Activated naive CD4-positive, alpha-beta T cell treated with anti-CD3 and anti-CD28 coated beads for 36 hours (primary cell): Measurements from ENCODE around the gene SLC25A25. TPM values are rescaled to one million over a fixed set of nuclear protein-coding genes. Genes with fewer than 3 reads are reported as not detected.
A peak's percentile ranks its signal among the peaks of the same experiment; 100 is the strongest.

Experiments used
- CTCF ChIA-PET: fragments of 350-600 bp; sonication (Branson Sonifier 250); formaldehyde crosslinking; loops from one replicate; lab custom pipeline; 2021; ENCODE audit warnings: antibody characterized with exemption; lab: Charles Lee
- DNase-seq: peaks from one replicate; pipeline ENCODE4 v3.0.0-alpha.2; 2020
- H3K27ac Mint-ChIP-seq: one replicate; pipeline ENCODE4 v1.8.0; 2021; ENCODE audit warnings: mild to moderate bottlenecking, mixed read lengths
- H3K27me3 Mint-ChIP-seq: one replicate; pipeline ENCODE4 v1.8.0; 2021; ENCODE audit warnings: low read depth, mixed read lengths
- H3K36me3 Mint-ChIP-seq: one replicate; pipeline ENCODE4 v1.8.0; 2021; ENCODE audit warnings: low read depth, mixed read lengths
- H3K4me1 Mint-ChIP-seq: one replicate; pipeline ENCODE4 v1.8.0; 2021; ENCODE audit warnings: low read depth, mixed read lengths
- H3K4me3 Mint-ChIP-seq: one replicate; pipeline ENCODE4 v1.8.0; 2021; ENCODE audit warnings: mild to moderate bottlenecking, moderate library complexity, mixed read lengths
- H3K9me3 Mint-ChIP-seq: one replicate; pipeline ENCODE4 v1.8.0; 2021; ENCODE audit warnings: mixed read lengths
- intact Hi-C: fragments of 100-400 bp; cut with micrococcal nuclease; formaldehyde crosslinking; loops from one replicate; pipeline ENCODE4 v1.15.1; 2023
- total RNA-seq, 2 experiments: library from RNA; stranded (reverse); gene quantifications; one replicate each; pipeline ENCODE4 v1.2.3, GENCODE V29; 2021

The SLC25A25 gene
- total RNA-seq, 2 experiments from 2014 or later: 12.0 to 12.7 TPM

GRCh38 chr9:128139621-128140020 is 71.6 kb downstream of the SLC25A25 start:
- intact Hi-C loops: no loop called here
- no peaks in the 10 kb centered on the region for H3K36me3 Mint-ChIP-seq
- CTCF ChIA-PET: no interaction called here
- H3K4me3 Mint-ChIP-seq: no peak overlapping the region
- no peak for DNase-seq
- peaks cover 15% of the 10 kb centered on the region for H3K4me1 Mint-ChIP-seq
- H3K27me3 Mint-ChIP-seq: no peaks in the 10 kb centered on the region
- no peak overlapping the region for H3K27ac Mint-ChIP-seq
- no peaks in the 10 kb centered on the region for H3K9me3 Mint-ChIP-seq

GRCh38 chr9:128141604-128142003 is 73.6 kb downstream of the SLC25A25 start:
- Mint-ChIP-seq H3K4me1 (peaks cover 12% of the 10 kb centered on the region), H3K36me3 (no peaks in the 10 kb centered on the region), H3K9me3 (no peaks in the 10 kb centered on the region), H3K27me3 (no peaks in the 10 kb centered on the region), H3K27ac (no peak overlapping the region), H3K4me3 (no peak overlapping the region)
- CTCF ChIA-PET: interaction anchor here (1.7 kb wide), 1 partner anchor 9 kb away, joined by 4 read pairs; no protein-coding TSS in a partner anchor
- intact Hi-C loops: no loop called here
- DNase-seq: no peak

GRCh38 chr9:128142061-128142460 is 74.0 kb downstream of the SLC25A25 start:
- CTCF ChIA-PET: interaction anchor here (0.6 to 1.7 kb wide), 3 partner anchors 9 to 135 kb away, joined by 3 to 4 read pairs (median 3); no protein-coding TSS in a partner anchor
- Mint-ChIP-seq H3K27ac (no peak overlapping the region), H3K4me3 (no peak overlapping the region), H3K36me3 (no peaks in the 10 kb centered on the region), H3K4me1 (peaks cover 12% of the 10 kb centered on the region), H3K9me3 (no peaks in the 10 kb centered on the region), H3K27me3 (no peaks in the 10 kb centered on the region)
- peak; percentile 30 for DNase-seq
- intact Hi-C loops: no loop called here

GRCh38 chr9:128142596-128142995 is 74.6 kb downstream of the SLC25A25 start:
- DNase-seq: no peak
- Mint-ChIP-seq H3K4me3 (no peak overlapping the region), H3K27ac (peak overlapping the region; percentile 44), H3K27me3 (no peaks in the 10 kb centered on the region), H3K4me1 (peaks cover 12% of the 10 kb centered on the region), H3K9me3 (no peaks in the 10 kb centered on the region), H3K36me3 (no peaks in the 10 kb centered on the region)
- CTCF ChIA-PET: interaction anchor here (0.6 to 1.7 kb wide), 4 partner anchors 8 to 135 kb away, joined by 3 to 4 read pairs (median 4); no protein-coding TSS in a partner anchor
- intact Hi-C loops: no loop called here

- DNase-seq: no peak
- Mint-ChIP-seq H3K27me3 (no peaks in the 10 kb centered on the region), H3K36me3 (no peaks in the 10 kb centered on the region), H3K27ac (no peak overlapping the region), H3K9me3 (no peaks in the 10 kb centered on the region), H3K4me3 (no peak overlapping the region), H3K4me1 (peaks cover 12% of the 10 kb centered on the region)
- intact Hi-C loops: no loop called here
- CTCF ChIA-PET: interaction anchor here (1.1 kb wide), 1 partner anchor 31 kb away, joined by 4 read pairs; no protein-coding TSS in a partner anchor
Measured at GRCh38 chr9:128143525-128144238, 75.7 kb downstream of the SLC25A25 start.

- DNase-seq: no peak
- CTCF ChIA-PET: no interaction called here
- Mint-ChIP-seq H3K4me1 (peaks cover 12% of the 10 kb centered on the region), H3K27ac (no peak overlapping the region), H3K36me3 (no peaks in the 10 kb centered on the region), H3K4me3 (no peak overlapping the region), H3K27me3 (no peaks in the 10 kb centered on the region), H3K9me3 (no peaks in the 10 kb centered on the region)
- intact Hi-C loops: no loop called here
Measured at GRCh38 chr9:128144239-128145181, 76.5 kb downstream of the SLC25A25 start.

GRCh38 chr9:128145536-128145935 is 77.5 kb downstream of the SLC25A25 start:
- no peaks in the 10 kb centered on the region for H3K36me3 Mint-ChIP-seq
- peaks cover 12% of the 10 kb centered on the region for H3K4me1 Mint-ChIP-seq
- H3K27ac Mint-ChIP-seq: no peak overlapping the region
- DNase-seq: no peak
- CTCF ChIA-PET: no interaction called here
- H3K27me3 Mint-ChIP-seq: no peaks in the 10 kb centered on the region
- intact Hi-C loops: no loop called here
- H3K9me3 Mint-ChIP-seq: no peaks in the 10 kb centered on the region
- no peak overlapping the region for H3K4me3 Mint-ChIP-seq

GRCh38 chr9:128145951-128146351 is 77.9 kb downstream of the SLC25A25 start:
- no peak overlapping the region for H3K27ac Mint-ChIP-seq
- H3K36me3 Mint-ChIP-seq: no peaks in the 10 kb centered on the region
- H3K27me3 Mint-ChIP-seq: no peaks in the 10 kb centered on the region
- H3K4me3 Mint-ChIP-seq: no peak overlapping the region
- intact Hi-C loops: no loop called here
- no peak for DNase-seq
- peaks cover 12% of the 10 kb centered on the region for H3K4me1 Mint-ChIP-seq
- CTCF ChIA-PET: no interaction called here
- H3K9me3 Mint-ChIP-seq: no peaks in the 10 kb centered on the region

GRCh38 chr9:128146591-128147120 is 78.6 kb downstream of the SLC25A25 start:
- no peaks in the 10 kb centered on the region for H3K9me3 Mint-ChIP-seq
- no peak for DNase-seq
- peaks cover 12% of the 10 kb centered on the region for H3K4me1 Mint-ChIP-seq
- H3K27me3 Mint-ChIP-seq: no peaks in the 10 kb centered on the region
- H3K4me3 Mint-ChIP-seq: no peak overlapping the region
- H3K27ac Mint-ChIP-seq: no peak overlapping the region
- CTCF ChIA-PET: no interaction called here
- H3K36me3 Mint-ChIP-seq: no peaks in the 10 kb centered on the region
- intact Hi-C loops: no loop called here

GRCh38 chr9:128148509-128149000 is 80.5 kb downstream of the SLC25A25 start:
- Mint-ChIP-seq H3K36me3 (no peaks in the 10 kb centered on the region), H3K27me3 (no peaks in the 10 kb centered on the region), H3K4me1 (peaks cover 1% of the 10 kb centered on the region), H3K27ac (no peak overlapping the region), H3K4me3 (no peak overlapping the region), H3K9me3 (no peaks in the 10 kb centered on the region)
- no peak for DNase-seq
- CTCF ChIA-PET: no interaction called here
- intact Hi-C loops: no loop called here

- CTCF ChIA-PET: interaction anchor here (1.0 to 1.4 kb wide), 2 partner anchors 9 to 20 kb away, joined by 3 read pairs; no protein-coding TSS in a partner anchor
- DNase-seq: no peak
- intact Hi-C loops: no loop called here
- no peak within 1 kb of the TSS for H3K4me3 Mint-ChIP-seq
- H3K27ac Mint-ChIP-seq: no peak within 1 kb of the TSS
- no peaks in the 10 kb centered on the region for H3K27me3 Mint-ChIP-seq
- H3K4me1 Mint-ChIP-seq: no peaks in the 10 kb centered on the region
- no peaks in the 10 kb centered on the region for H3K36me3 Mint-ChIP-seq
- H3K9me3 Mint-ChIP-seq: no peaks in the 10 kb centered on the region
Measured at GRCh38 chr9:128149001-128149701, 81.1 kb downstream of the SLC25A25 start, which contains the start of gene LCN2. Gene LCN2 (plus strand): TSS chr9:128149453. CDS start chr9:128149526, 73 bp downstream.
